Adrenal gland (tissue), 5 donors: Measurements from ENCODE around the gene GPC6.

Experiments
- POLR2A ChIP-seq, 2 donors: fragments of 450-650 bp; IDR thresholded peaks; one replicate each; pipeline ENCODE4 v1.6.1; 2017; ENCODE audit warnings: antibody characterized with exemption in 2 of 2, mild to moderate bottlenecking in 2 of 2, moderate library complexity in 1 of 2
- TF ChIP-seq, protein P1 (sequence below), 6 experiments: fragments of 450-650 bp in 4 of 6; fragments of 200-600 bp in 2 of 6; sonication (generic) in 1 of 6; IDR thresholded peaks; 1 replicate in 5 of 6; 2 replicates in 1 of 6; pipeline versions ENCODE4 v1.5.1 to v1.8.0; 2016 to 2021; ENCODE audit warnings: antibody characterized with exemption in 6 of 6, mild to moderate bottlenecking in 2 of 6, moderate library complexity in 1 of 6
- donor health status: DM: no; HTN: no; CAD: no.

DNA sequence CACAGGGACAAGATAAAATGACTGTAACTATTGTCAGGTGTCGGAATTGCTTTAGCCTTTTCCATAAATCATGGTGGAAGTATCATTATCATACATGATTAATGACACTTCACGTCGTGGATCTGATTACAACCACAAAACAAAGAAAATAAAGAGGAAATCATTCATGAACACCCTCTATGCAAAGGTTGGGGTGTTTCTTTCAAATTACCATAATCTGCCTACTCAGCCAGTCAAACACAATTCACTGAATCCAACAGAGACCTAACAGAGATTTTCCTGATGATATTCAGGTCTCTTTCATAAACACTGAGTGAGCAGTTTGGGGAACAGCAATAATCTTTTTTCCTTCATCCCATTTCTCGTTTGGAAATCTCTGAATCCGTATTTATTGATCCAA lies 627.3 kb downstream of the GPC6 start:
- TF ChIP-seq, protein P1, sequence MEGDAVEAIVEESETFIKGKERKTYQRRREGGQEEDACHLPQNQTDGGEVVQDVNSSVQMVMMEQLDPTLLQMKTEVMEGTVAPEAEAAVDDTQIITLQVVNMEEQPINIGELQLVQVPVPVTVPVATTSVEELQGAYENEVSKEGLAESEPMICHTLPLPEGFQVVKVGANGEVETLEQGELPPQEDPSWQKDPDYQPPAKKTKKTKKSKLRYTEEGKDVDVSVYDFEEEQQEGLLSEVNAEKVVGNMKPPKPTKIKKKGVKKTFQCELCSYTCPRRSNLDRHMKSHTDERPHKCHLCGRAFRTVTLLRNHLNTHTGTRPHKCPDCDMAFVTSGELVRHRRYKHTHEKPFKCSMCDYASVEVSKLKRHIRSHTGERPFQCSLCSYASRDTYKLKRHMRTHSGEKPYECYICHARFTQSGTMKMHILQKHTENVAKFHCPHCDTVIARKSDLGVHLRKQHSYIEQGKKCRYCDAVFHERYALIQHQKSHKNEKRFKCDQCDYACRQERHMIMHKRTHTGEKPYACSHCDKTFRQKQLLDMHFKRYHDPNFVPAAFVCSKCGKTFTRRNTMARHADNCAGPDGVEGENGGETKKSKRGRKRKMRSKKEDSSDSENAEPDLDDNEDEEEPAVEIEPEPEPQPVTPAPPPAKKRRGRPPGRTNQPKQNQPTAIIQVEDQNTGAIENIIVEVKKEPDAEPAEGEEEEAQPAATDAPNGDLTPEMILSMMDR (IDR thresholded peaks at IDR 0.05), result no peak
- TF ChIP-seq POLR2A (IDR thresholded peaks at IDR 0.05), result no peak
